GM21447 (cell line): ENCODE results near the gene UNC79.

Experiments used
- ATAC-seq: cut with Tn5 transposase; IDR thresholded peaks from one replicate; pipeline ENCODE4 v1.9.1; 2021; ENCODE audit not compliant: unreplicated experiment

Gene UNC79

GRCh38 chr14:93544212-93544611 is 113.5 kb downstream of the UNC79 start:
- ATAC-seq: no peak

- ATAC-seq: no peak
Observed at GRCh38 chr14:93546642-93547041, 115.9 kb downstream of the UNC79 start.

- peak; percentile 92 for ATAC-seq
Observed at GRCh38 chr14:93548102-93548843, 117.5 kb downstream of the UNC79 start.

GRCh38 chr14:93549595-93549994 is 118.9 kb downstream of the UNC79 start:
- no peak for ATAC-seq

GRCh38 chr14:93564918-93565317 is 134.2 kb downstream of the UNC79 start:
- no peak for ATAC-seq

GRCh38 chr14:93566065-93566693 is 135.4 kb downstream of the UNC79 start:
- no peak for ATAC-seq

GRCh38 chr14:93571275-93571674 is 140.5 kb downstream of the UNC79 start:
- no peak for ATAC-seq

GRCh38 chr14:93579178-93579577 is 148.4 kb downstream of the UNC79 start:
- no peak for ATAC-seq

GRCh38 chr14:93582516-93582915 is 151.8 kb downstream of the UNC79 start:
- no peak for ATAC-seq

- ATAC-seq: no peak
Observed at GRCh38 chr14:93587330-93587729, 156.6 kb downstream of the UNC79 start.

- no peak for ATAC-seq
Observed at GRCh38 chr14:93591506-93591905, 160.8 kb downstream of the UNC79 start.

- no peak for ATAC-seq
Observed at GRCh38 chr14:93592786-93593185, 162.0 kb downstream of the UNC79 start.

- no peak for ATAC-seq
Observed at GRCh38 chr14:93606091-93606490, 175.4 kb downstream of the UNC79 start.

- ATAC-seq: no peak
Observed at GRCh38 chr14:93619176-93619793, 188.5 kb downstream of the UNC79 start.

- ATAC-seq: no peak
Observed at GRCh38 chr14:93628048-93628447, 197.3 kb downstream of the UNC79 start.

GRCh38 chr14:93629643-93630042 is 198.9 kb downstream of the UNC79 start:
- no peak for ATAC-seq

GRCh38 chr14:93638790-93639189 is 208.1 kb downstream of the UNC79 start:
- no peak for ATAC-seq

GRCh38 chr14:93643127-93643526 is 212.4 kb downstream of the UNC79 start:
- no peak for ATAC-seq

- ATAC-seq: no peak
Observed at GRCh38 chr14:93643676-93644075, 212.9 kb downstream of the UNC79 start.

- no peak for ATAC-seq
Observed at GRCh38 chr14:93645200-93645599, 214.5 kb downstream of the UNC79 start.

- no peak for ATAC-seq
Observed at GRCh38 chr14:93648440-93649168, 217.9 kb downstream of the UNC79 start.

- no peak for ATAC-seq
Observed at GRCh38 chr14:93654599-93654998, 223.9 kb downstream of the UNC79 start.
